Stimulated activated naive CD8-positive, alpha-beta T cell treated with anti-CD3 and anti-CD28 coated beads, Interleukin-15, Interleukin-2, amounts not matched to agents 100 ng/mL and 50 ng/mL, for 24 hours (primary cell): ENCODE data around the gene CDH11.

ENCODE experiments used
- H3K27ac Mint-ChIP-seq: one replicate; pipeline ENCODE4 v1.8.0; 2021; ENCODE audit warnings: mild to moderate bottlenecking, mixed read lengths
- H3K27me3 Mint-ChIP-seq: one replicate; pipeline ENCODE4 v1.8.0; 2021; ENCODE audit warnings: mixed read lengths
- H3K36me3 Mint-ChIP-seq: one replicate; pipeline ENCODE4 v1.8.0; 2021; ENCODE audit warnings: low read depth, mixed read lengths
- H3K4me1 Mint-ChIP-seq: one replicate; pipeline ENCODE4 v1.8.0; 2021; ENCODE audit warnings: low read depth, mixed read lengths
- H3K4me3 Mint-ChIP-seq: one replicate; pipeline ENCODE4 v1.8.0; 2021; ENCODE audit warnings: mild to moderate bottlenecking, mixed read lengths
- H3K9me3 Mint-ChIP-seq: one replicate; pipeline ENCODE4 v1.8.0; 2021; ENCODE audit warnings: mixed read lengths

Gene CDH11

DNA sequence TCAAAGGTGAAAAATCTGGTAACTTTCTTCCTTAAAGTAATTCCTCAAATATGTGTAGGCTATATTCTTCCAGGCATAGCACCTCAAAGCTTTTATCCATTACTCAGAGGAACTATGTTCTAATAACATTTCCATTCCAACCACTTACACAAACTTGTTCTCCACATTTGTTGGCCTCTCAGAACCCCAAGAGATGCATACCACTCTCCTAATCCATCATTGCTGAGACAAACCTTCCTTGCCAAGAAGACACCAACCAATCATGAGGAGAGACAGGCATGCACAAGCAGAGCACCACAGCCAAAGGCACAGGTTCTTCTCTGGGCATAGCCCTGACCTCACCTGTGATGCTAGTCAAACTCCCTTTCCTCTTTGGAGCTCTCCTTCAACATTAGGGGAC is 20.9 kb downstream of the CDH11 start:
- Mint-ChIP-seq H3K27me3 (no peaks in the 10 kb centered on the region), H3K27ac (no peak overlapping the region), H3K9me3 (peaks cover 15% of the 10 kb centered on the region)

DNA sequence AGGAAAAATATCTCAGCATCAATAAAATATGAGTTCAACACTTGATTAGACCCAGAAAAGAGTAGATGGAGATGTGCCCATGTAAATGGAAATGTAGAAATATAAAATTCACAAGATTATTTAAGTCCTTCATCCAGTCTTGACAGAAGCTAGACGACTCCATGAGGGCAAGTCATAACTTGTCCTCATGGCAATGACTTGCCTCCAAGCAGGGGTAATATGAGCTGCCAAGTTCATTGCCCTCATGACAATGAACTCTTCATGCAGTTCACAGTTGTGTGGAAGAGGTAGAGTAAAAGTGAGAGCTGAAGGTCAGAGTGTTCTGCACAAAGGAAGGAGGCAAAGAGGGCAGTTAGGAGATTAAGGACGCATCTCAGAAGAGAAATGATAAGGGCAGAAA is 22.3 kb downstream of the CDH11 start:
- H3K27ac Mint-ChIP-seq: no peak overlapping the region
- H3K4me1 Mint-ChIP-seq: no peaks in the 10 kb centered on the region
- H3K27me3 Mint-ChIP-seq: no peaks in the 10 kb centered on the region
- no peaks in the 10 kb centered on the region for H3K36me3 Mint-ChIP-seq
- peaks cover 14% of the 10 kb centered on the region for H3K9me3 Mint-ChIP-seq
- no peak overlapping the region for H3K4me3 Mint-ChIP-seq

More for the DNA sequence above, 20.9 kb downstream of the CDH11 start:
- Mint-ChIP-seq H3K36me3 (no peaks in the 10 kb centered on the region), H3K4me1 (no peaks in the 10 kb centered on the region), H3K4me3 (no peak overlapping the region)

DNA sequence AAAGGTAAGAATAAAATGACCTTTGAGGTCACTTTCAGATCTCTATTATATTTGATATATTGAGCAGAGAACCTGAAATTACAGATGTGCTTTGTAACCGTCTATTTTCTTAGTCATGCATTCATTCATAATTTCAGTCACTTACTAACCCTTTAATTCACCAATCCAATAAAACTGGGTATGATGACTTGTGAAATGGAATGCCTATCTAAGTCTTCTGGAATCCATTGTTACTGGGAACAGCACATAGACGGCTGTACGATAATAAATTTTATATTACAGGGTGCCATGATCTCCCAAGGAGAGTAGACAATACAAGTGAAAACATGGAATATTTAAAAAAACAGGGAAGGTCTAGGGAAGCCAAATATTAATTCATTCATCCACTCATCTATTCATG is 22.9 kb downstream of the CDH11 start:
- no peaks in the 10 kb centered on the region for H3K36me3 Mint-ChIP-seq
- H3K4me3 Mint-ChIP-seq: no peak overlapping the region
- no peaks in the 10 kb centered on the region for H3K4me1 Mint-ChIP-seq
- H3K27me3 Mint-ChIP-seq: no peaks in the 10 kb centered on the region
- H3K27ac Mint-ChIP-seq: no peak overlapping the region
- H3K9me3 Mint-ChIP-seq: peaks cover 10% of the 10 kb centered on the region

DNA sequence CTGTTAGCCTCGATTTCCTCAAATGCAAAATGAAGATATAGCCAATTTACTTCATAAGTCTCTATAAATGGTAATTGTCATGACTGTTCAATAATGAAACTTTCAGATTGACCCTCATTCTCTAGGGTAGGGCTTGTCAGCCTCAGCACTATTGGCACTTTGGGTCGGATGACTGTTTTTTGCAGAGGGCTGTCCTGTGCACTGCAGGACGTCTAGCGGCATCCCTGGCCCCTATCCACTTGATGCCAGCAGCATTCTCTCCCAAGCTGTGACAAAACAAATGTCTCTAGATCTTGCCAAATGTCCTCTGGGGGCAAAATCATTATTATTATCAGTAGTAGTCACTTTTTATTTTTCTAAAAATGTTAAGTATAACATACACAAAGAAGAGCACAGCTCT is 24.6 kb downstream of the CDH11 start:
- H3K36me3 Mint-ChIP-seq: no peaks in the 10 kb centered on the region
- H3K27ac Mint-ChIP-seq: no peak overlapping the region
- H3K9me3 Mint-ChIP-seq: peaks cover 7% of the 10 kb centered on the region
- H3K4me1 Mint-ChIP-seq: no peaks in the 10 kb centered on the region
- no peaks in the 10 kb centered on the region for H3K27me3 Mint-ChIP-seq
- H3K4me3 Mint-ChIP-seq: no peak overlapping the region

DNA sequence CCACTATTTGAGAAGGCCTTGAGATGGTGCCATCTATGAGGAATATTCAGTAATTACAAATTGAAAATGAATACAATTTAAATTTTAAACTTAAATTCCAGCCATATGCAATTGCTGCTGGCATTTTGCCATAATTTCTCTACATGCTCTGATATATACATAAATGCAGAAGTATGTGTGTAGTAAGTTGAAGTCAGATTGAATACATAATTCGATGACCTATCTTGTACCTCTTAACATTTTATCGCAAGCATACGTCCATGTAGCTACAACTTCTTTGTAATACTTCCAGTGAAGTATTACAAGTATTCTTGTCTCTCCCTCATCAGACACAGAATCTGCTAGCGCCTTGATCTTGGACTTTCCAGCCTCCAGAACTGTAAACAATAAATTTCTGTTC is 26.0 kb downstream of the CDH11 start:
- no peaks in the 10 kb centered on the region for H3K4me1 Mint-ChIP-seq
- no peak overlapping the region for H3K4me3 Mint-ChIP-seq
- H3K9me3 Mint-ChIP-seq: peaks cover 4% of the 10 kb centered on the region
- H3K27ac Mint-ChIP-seq: no peak overlapping the region
- no peaks in the 10 kb centered on the region for H3K36me3 Mint-ChIP-seq
- H3K27me3 Mint-ChIP-seq: no peaks in the 10 kb centered on the region

DNA sequence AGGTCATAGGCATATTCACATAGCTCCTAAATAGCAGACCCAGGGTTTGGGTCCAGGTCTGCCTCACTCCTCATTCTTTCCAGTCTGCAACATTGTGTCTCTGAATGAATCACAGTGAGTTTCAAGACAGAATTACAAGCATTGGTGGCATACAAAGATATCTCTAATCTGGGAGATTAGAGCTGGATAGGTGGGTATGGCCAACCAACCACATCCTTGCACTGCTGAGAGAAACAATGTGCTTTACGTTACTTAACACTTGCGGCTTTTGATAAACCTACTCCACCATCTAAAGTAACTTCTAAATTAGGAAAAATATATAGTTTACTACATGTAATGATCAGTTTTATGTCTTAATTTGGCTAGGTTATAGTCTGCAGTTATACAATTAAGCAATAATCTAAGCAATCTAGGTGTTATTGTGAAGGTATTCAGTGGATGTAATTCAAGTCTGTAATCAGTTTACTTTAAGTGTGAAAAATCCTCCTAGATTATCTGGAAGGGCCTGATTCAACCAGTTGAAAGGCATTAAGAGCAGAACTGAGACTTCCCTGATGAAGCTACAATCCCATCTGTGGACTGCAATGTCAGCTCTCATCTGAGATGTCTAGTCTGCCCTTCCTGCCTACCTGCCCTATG is 26.7 kb downstream of the CDH11 start:
- no peaks in the 10 kb centered on the region for H3K4me1 Mint-ChIP-seq
- H3K4me3 Mint-ChIP-seq: no peak overlapping the region
- no peaks in the 10 kb centered on the region for H3K27me3 Mint-ChIP-seq
- peaks cover 3% of the 10 kb centered on the region for H3K9me3 Mint-ChIP-seq
- H3K27ac Mint-ChIP-seq: no peak overlapping the region
- no peaks in the 10 kb centered on the region for H3K36me3 Mint-ChIP-seq

DNA sequence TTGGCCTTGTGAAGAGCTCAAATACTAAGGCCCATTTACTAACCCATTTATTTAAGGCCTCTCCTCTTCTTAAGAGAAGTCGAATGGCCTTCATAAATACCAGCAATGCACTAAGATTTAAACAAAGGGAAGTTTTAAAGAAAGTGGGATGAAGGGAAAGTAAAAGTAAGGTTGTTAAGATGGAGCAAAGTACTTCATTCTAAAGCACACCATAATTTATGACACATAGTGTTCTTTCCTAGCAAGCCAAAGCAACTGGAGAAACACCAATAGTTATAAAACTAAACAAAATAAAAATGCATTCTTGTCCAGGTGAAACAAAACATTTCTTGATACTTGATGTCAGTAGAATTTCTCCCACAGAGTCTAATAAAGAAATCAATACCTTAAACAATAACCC is 27.9 kb downstream of the CDH11 start:
- H3K4me3 Mint-ChIP-seq: no peak overlapping the region
- H3K9me3 Mint-ChIP-seq: no peaks in the 10 kb centered on the region
- no peaks in the 10 kb centered on the region for H3K4me1 Mint-ChIP-seq
- H3K27me3 Mint-ChIP-seq: no peaks in the 10 kb centered on the region
- H3K36me3 Mint-ChIP-seq: no peaks in the 10 kb centered on the region
- no peak overlapping the region for H3K27ac Mint-ChIP-seq

DNA sequence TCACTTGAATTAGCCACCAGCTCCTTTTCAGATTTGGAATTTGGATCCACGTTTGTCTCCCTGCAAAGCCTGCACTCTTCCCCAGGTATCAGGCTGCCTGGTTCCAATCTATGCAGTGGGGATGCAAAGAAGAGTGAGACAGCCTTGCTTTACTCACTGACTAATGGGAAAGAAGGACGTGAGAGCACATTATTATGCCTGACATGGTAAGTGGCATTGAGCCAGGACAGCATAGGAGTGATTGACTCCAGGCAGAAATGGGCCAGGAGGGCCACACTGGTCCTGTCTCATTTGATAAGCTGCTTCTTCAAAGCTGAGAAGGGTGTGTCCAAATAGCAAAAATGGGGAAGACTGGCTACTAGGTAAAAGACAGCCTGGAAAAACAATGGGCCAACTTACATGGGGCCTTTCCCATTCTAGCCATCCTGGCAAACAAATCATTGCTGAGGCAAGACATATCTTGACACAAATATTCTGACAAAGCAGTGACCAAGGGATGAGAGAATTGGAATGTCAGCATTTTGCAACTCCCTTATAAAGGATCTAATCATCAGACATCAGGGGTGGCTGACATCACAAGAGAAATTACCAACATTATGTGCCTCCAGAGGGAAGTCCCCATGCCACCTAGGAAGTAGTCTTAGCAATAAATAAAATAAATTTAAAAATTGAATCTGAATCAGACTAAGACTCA is 38.6 kb downstream of the CDH11 start:
- no peak overlapping the region for H3K27ac Mint-ChIP-seq
- H3K27me3 Mint-ChIP-seq: no peaks in the 10 kb centered on the region
- no peaks in the 10 kb centered on the region for H3K36me3 Mint-ChIP-seq
- no peaks in the 10 kb centered on the region for H3K9me3 Mint-ChIP-seq
- H3K4me1 Mint-ChIP-seq: no peaks in the 10 kb centered on the region
- H3K4me3 Mint-ChIP-seq: no peak overlapping the region

DNA sequence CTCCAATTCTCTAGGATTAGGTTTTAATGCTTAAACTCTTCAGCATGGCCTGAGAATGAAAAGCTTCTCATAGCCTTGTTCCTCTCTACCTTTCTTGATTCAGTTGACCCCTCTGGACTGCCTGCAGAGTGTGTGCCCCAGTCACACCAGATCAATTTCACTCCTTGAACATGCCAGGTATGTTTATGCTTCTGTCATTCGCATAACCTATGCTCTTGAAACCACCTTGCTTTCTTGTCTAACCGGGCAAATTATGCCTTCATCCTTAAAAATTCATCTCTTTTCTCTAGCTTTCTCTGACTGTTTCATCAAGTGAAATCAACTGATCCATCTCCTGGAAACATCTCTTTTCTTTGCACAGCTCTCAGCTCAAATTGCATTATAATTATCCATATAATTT is 42.3 kb downstream of the CDH11 start:
- peaks cover under 1% of the 10 kb centered on the region for H3K9me3 Mint-ChIP-seq
- H3K27me3 Mint-ChIP-seq: no peaks in the 10 kb centered on the region
- H3K36me3 Mint-ChIP-seq: no peaks in the 10 kb centered on the region
- no peak overlapping the region for H3K27ac Mint-ChIP-seq
- no peak overlapping the region for H3K4me3 Mint-ChIP-seq
- H3K4me1 Mint-ChIP-seq: no peaks in the 10 kb centered on the region

DNA sequence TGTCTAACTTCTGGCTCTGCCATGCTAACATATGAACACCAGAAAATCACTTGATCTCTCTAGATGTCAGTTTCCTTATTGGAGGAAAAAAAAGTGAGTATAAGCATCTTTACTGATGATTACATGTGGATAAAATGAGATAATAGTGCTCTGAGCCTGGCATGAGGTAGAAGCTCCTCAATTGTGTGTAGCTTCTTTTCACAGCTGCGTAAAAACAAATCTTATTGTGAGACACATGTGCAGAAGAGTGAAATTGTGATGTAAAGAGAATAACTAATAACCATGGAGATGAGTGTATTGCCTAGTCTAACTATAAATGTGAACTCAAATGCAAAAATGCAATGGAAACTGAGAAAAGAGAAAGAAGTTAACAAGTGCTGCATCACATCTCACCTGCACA is 44.7 kb downstream of the CDH11 start:
- Mint-ChIP-seq H3K4me3 (no peak overlapping the region), H3K27me3 (no peaks in the 10 kb centered on the region), H3K27ac (no peak overlapping the region), H3K36me3 (no peaks in the 10 kb centered on the region), H3K9me3 (peaks cover 4% of the 10 kb centered on the region), H3K4me1 (no peaks in the 10 kb centered on the region)

DNA sequence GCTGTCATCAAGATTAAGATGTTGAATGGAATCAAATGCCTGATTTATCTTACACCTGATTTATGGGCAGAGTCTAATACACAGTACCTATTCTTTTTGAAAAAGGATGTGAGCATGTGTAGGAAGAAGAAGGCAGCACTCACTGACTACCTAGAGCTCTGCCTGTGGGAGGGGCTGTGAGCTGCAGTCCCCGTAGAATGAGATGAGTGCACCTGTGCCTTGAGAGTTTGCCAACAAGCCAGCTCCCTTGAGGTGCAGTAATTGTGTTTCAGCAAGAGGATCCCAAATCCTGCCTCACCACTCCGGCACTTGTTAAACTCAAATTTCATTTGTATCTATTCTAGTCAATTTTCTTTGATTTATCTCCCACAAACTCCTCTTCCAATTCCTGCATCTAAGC is 46.0 kb downstream of the CDH11 start:
- Mint-ChIP-seq H3K36me3 (no peaks in the 10 kb centered on the region), H3K4me3 (no peak overlapping the region), H3K4me1 (no peaks in the 10 kb centered on the region), H3K27me3 (no peaks in the 10 kb centered on the region), H3K27ac (no peak overlapping the region), H3K9me3 (peaks cover 8% of the 10 kb centered on the region)

DNA sequence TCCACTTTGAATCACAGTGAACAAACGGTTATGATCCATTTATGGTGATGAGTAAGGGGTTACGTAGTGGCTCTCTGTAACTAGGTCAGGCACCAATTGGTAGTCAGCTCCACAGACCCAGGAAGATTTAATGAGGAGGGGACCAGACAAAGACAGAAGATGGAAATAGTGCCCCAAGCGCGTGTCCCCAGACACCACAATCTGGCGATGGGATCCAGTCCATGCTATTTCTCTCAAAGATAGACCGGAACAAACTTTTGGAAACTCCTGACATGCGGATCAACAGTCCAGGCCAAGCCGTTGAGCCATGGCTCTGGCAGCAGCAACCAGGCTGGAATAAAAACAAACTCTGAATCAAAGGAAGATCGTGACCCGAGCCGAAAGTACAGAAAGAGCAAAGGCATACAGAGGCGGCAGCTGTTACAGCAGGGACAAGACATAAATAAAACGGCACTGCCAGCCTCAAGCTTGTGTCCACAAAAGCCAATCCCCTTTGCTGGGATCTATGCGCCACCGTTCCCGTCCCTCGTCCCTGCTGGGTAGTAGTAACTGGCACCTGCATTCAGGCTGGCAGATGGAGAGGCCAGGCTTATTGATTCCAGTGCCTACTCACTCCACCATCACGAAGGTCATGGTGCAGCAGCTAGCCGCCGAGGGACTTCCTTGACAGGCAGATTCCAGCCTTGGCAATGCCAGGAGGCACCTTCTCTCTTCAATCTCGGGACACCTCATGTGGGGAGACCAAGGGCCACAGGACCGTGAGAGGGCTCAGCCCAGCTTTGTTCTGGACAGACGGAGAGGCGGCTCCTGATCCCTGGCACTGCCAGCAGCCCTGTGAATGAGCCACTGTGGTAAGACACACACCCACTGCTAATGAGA is 50.2 kb downstream of the CDH11 start:
- Mint-ChIP-seq H3K27me3 (no peaks in the 10 kb centered on the region), H3K9me3 (peaks cover 8% of the 10 kb centered on the region), H3K27ac (no peak overlapping the region), H3K4me1 (no peaks in the 10 kb centered on the region), H3K36me3 (no peaks in the 10 kb centered on the region), H3K4me3 (no peak overlapping the region)

DNA sequence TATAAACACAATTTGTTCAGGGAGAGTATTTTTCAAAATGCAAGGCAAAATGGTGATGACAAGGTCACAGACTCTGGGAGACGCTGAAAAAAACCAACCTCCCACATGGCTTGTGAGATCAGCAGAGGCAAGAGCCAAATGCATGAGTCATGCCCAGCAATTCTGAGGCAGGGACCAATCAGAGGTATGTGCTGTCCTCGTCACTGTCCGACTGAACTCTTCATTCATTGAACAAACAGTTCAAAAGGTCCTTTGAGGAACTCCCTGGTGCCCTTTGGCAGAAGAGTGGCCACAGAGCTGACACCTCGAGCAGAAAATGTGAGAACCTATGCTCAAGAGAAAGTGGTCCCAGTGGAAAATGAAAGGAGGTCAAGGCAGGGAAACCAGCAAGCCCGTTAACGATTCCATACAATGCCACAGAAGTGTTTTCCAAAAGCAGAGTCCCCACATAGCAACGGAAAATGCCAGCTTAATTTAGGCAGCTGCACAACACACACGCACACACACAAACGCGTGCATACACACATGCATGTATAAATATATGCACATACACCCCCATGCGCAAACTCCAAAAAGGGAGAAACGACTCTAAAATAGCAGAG is 50.9 kb downstream of the CDH11 start:
- no peaks in the 10 kb centered on the region for H3K4me1 Mint-ChIP-seq
- peaks cover 11% of the 10 kb centered on the region for H3K9me3 Mint-ChIP-seq
- H3K4me3 Mint-ChIP-seq: no peak overlapping the region
- no peak overlapping the region for H3K27ac Mint-ChIP-seq
- no peaks in the 10 kb centered on the region for H3K36me3 Mint-ChIP-seq
- H3K27me3 Mint-ChIP-seq: no peaks in the 10 kb centered on the region

DNA sequence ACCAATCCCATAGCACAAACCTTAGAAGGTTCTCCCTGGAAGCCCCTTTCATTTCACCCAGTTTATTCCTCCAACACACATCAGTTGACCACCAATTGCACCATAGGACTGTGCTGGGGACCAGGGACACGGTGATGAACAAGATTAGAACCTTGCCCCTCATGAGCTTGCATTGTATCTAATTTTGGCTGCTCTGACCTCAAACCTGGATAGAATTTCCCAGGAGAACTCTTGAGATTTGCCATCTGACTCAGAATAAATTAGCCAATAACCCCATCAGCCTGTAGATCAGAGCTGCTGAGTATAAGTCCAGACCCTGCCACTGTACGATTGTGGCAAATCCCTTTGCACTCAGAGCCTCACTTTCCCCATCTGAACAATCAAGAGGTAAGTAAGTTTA is 52.1 kb downstream of the CDH11 start:
- H3K36me3 Mint-ChIP-seq: no peaks in the 10 kb centered on the region
- peaks cover 11% of the 10 kb centered on the region for H3K9me3 Mint-ChIP-seq
- no peak overlapping the region for H3K27ac Mint-ChIP-seq
- no peaks in the 10 kb centered on the region for H3K4me1 Mint-ChIP-seq
- H3K4me3 Mint-ChIP-seq: no peak overlapping the region
- H3K27me3 Mint-ChIP-seq: no peaks in the 10 kb centered on the region

DNA sequence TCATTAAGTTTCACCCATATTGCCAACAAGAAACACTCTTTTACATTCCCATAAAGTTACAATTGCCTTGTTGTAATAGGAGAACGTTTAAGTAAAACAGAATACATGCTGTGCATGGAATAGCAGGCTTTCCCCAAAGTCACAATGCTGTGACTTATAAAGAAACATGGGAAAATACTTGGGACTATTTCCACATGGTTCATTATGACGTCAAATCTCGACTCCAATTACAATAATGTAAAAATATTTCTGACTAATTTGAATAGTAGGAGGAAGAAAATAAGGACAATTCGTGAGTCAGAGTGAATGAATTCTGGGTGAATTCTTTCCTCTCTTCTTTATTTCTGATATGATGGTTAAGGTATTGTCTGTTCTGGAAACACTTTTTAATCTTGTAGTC is 52.8 kb downstream of the CDH11 start:
- H3K27ac Mint-ChIP-seq: no peak overlapping the region
- H3K27me3 Mint-ChIP-seq: no peaks in the 10 kb centered on the region
- no peak overlapping the region for H3K4me3 Mint-ChIP-seq

More for the DNA sequence above, 52.8 kb downstream of the CDH11 start:
- H3K36me3 Mint-ChIP-seq: no peaks in the 10 kb centered on the region
- peaks cover 8% of the 10 kb centered on the region for H3K9me3 Mint-ChIP-seq
- H3K4me1 Mint-ChIP-seq: no peaks in the 10 kb centered on the region
